ENCODE data around the gene KCNIP1. TPM values are rescaled to one million over a fixed set of nuclear protein-coding genes. Genes with fewer than 3 reads are reported as not detected.
A peak's percentile ranks its signal among the peaks of the same experiment; 100 is the strongest.

The KCNIP1 gene
- total and polyA plus RNA-seq, 8 donors, result 0.20 to 0.73 (median 0.31) TPM; not detected in 3

- no peak overlapping the region for H3K4me3 ChIP-seq
- intact Hi-C loops (cut with DNase I; ENCODE audit: low total_unique reads), result no loop called here
- no peak for TF ChIP-seq POLR2A (IDR thresholded peaks at IDR 0.05)
- no peak for TF ChIP-seq CTCF (IDR thresholded peaks at IDR 0.05)
- TF ChIP-seq EP300 (IDR thresholded peaks at IDR 0.05), result no peak
- TF ChIP-seq POLR2AphosphoS5 (IDR thresholded peaks at IDR 0.05), result no peak
- H3K27me3 ChIP-seq, result no peaks in the 10 kb centered on the region
- no peaks in the 10 kb centered on the region for H3K36me3 ChIP-seq
- H3K9me3 ChIP-seq, result no peaks in the 10 kb centered on the region
- H3K4me1 ChIP-seq, result no peaks in the 10 kb centered on the region
- 59 to 85% (median 69%) methylated on average over 2 of the region's 2 CpGs for WGBS, 5 donors
- DNase-seq, result no peak
- no peak overlapping the region for H3K27ac ChIP-seq
Observed at GRCh38 chr5:170481849-170482248, 22.0 kb upstream of the KCNIP1 start.

- Histone ChIP-seq H3K9me3 (no peaks in the 10 kb centered on the region), H3K27me3 (no peaks in the 10 kb centered on the region), H3K27ac (no peak overlapping the region), H3K4me3 (no peak overlapping the region), H3K36me3 (no peaks in the 10 kb centered on the region), H3K4me1 (no peaks in the 10 kb centered on the region)
- intact Hi-C loops (cut with DNase I; ENCODE audit: low total_unique reads), result no loop called here
- no peak for DNase-seq
- WGBS, 5 donors, result 87 to 93% (median 88%) methylated on average over 4 of the region's 4 CpGs
- TF ChIP-seq POLR2A (IDR thresholded peaks at IDR 0.05) (no peak), EP300 (IDR thresholded peaks at IDR 0.05) (no peak), POLR2AphosphoS5 (IDR thresholded peaks at IDR 0.05) (no peak)
Observed at GRCh38 chr5:170482511-170482910, 21.3 kb upstream of the KCNIP1 start.

DNA sequence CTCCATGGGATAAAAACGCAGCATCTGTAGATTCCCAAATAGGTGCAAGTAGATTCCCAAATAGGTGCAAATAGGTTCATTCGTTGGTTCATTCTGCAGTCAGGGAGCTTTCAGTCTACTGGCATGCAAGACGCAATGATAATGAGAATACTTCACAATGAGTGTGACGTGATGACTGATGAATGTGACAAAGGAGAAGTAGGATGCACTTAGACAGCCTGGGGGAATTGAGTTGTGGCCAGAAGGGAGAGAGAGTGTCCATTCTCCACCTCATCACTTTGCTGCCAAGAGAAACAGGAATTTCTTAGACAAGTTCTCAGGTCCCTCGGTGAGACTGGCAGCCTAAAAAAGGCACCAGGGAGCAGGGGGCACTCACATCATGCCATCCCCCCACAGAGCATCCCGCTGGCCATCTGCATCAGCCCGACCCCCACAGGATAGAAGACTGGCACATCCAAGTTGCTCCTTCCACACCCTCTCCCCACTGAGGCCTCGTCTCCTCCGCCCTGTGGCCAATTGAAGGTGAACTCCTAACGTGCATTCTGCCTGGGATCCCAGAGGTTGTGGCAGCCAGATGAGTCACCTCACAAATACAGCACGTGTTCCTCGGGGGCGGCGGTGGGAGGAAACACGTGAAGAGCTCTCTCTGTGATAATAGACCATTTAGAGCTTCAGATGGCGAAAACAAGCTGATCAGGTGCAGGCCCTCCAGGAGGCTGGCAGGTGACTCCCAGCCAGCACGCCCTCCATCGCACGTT is 19.9 kb upstream of the KCNIP1 start:
- H3K4me1 ChIP-seq, result no peaks in the 10 kb centered on the region
- H3K27me3 ChIP-seq, result no peaks in the 10 kb centered on the region
- peak in 1 of 2 donors; percentile 41 for DNase-seq
- 53 to 77% (median 63%) methylated on average over 18 to 19 of the region's 19 CpGs for WGBS, 5 donors
- no peak overlapping the region for H3K27ac ChIP-seq
- no peaks in the 10 kb centered on the region for H3K9me3 ChIP-seq
- H3K36me3 ChIP-seq, result no peaks in the 10 kb centered on the region
- no peak for TF ChIP-seq CTCF (IDR thresholded peaks at IDR 0.05)
- TF ChIP-seq POLR2A (IDR thresholded peaks at IDR 0.05), result no peak
- TF ChIP-seq EP300 (IDR thresholded peaks at IDR 0.05), result no peak
- TF ChIP-seq POLR2AphosphoS5 (IDR thresholded peaks at IDR 0.05), result no peak
- H3K4me3 ChIP-seq, result no peak overlapping the region
- intact Hi-C loops (cut with DNase I; ENCODE audit: low total_unique reads), result no loop called here

GRCh38 chr5:170484459-170484831 is 19.4 kb upstream of the KCNIP1 start:
- intact Hi-C loops (cut with DNase I; ENCODE audit: low total_unique reads), result no loop called here
- H3K9me3 ChIP-seq, result no peaks in the 10 kb centered on the region
- TF ChIP-seq POLR2A (IDR thresholded peaks at IDR 0.05), result no peak
- TF ChIP-seq POLR2AphosphoS5 (IDR thresholded peaks at IDR 0.05), result no peak
- H3K27ac ChIP-seq, result no peak overlapping the region
- H3K27me3 ChIP-seq, result no peaks in the 10 kb centered on the region
- 76 to 86% (median 78%) methylated on average over 6 of the region's 6 CpGs for WGBS, 5 donors
- no peaks in the 10 kb centered on the region for H3K36me3 ChIP-seq
- H3K4me3 ChIP-seq, result no peak overlapping the region
- no peaks in the 10 kb centered on the region for H3K4me1 ChIP-seq
- no peak for DNase-seq

GRCh38 chr5:170484847-170485615 is 18.8 kb upstream of the KCNIP1 start:
- no peak overlapping the region for H3K27ac ChIP-seq
- no peaks in the 10 kb centered on the region for H3K27me3 ChIP-seq
- intact Hi-C loops (cut with DNase I; ENCODE audit: low total_unique reads), result no loop called here
- H3K9me3 ChIP-seq, result no peaks in the 10 kb centered on the region
- WGBS, 5 donors, result 83 to 93% (median 90%) methylated on average over 12 of the region's 12 CpGs
- no peak overlapping the region for H3K4me3 ChIP-seq
- H3K4me1 ChIP-seq, result no peaks in the 10 kb centered on the region
- H3K36me3 ChIP-seq, result no peaks in the 10 kb centered on the region
- DNase-seq, result no peak
- TF ChIP-seq CTCF (IDR thresholded peaks at IDR 0.05), result no peak
- TF ChIP-seq POLR2A (IDR thresholded peaks at IDR 0.05), result no peak
- TF ChIP-seq EP300 (IDR thresholded peaks at IDR 0.05), result no peak
- no peak for TF ChIP-seq POLR2AphosphoS5 (IDR thresholded peaks at IDR 0.05)

All from stomach (tissue), 9 donors.